Gastrocnemius medialis (tissue), 4 donors: ENCODE measurements around the gene DBF4B.

Experiments used
- POLR2A ChIP-seq, 2 donors: fragments of 450-650 bp; IDR thresholded peaks; one replicate each; pipeline ENCODE4 v1.6.1; 2017; ENCODE audit warnings: antibody characterized with exemption in 2 of 2, mild to moderate bottlenecking in 2 of 2, moderate library complexity in 2 of 2
- TF ChIP-seq, protein P1 (sequence below), 5 experiments: fragments of 450-650 bp in 3 of 5; fragments of 200-600 bp in 2 of 5; sonication (generic) in 2 of 5; IDR thresholded peaks in 4 of 5; conservative IDR thresholded peaks in 1 of 5; 1 replicate in 4 of 5; 2 replicates in 1 of 5; pipeline ENCODE4 v1.5.1; 2016 to 2019; ENCODE audit warnings: antibody characterized with exemption in 5 of 5, mild to moderate bottlenecking in 3 of 5, moderate library complexity in 3 of 5

DNA sequence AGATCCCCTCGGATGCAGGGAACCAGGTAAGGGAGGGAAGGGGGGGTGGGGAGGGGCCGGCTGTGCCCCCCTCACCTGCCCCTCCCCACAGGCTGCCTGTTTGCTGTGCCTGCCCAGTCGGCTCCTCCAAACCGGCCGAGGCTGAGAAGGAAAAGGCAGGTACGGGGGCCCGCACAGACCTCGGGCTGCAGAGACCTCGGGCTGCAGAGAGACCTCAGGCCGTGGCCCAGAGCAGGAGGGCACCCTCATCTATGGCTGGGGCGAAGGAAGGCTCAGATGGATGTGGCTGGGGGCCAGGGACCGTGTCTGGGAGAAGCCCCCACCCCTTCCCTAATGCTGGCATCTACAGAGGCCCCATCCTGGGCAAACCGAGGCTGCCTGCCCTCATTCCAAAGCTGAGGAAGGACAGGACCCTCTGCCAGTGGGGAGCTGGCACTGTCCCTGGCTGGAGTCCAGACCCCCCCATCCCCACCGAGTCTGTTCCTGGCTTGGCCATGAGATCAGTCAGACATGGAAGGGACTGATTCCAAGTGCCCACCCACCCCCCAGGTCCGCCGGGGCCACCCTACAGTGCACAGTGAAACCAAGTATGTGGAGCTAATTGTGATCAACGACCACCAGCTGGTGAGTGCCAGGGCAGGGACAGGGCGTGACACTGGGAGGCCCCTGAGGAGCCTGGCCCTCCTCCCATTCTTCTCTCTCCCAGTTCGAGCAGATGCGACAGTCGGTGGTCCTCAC is 64.0 kb downstream of the DBF4B start:
- TF ChIP-seq, protein P1, sequence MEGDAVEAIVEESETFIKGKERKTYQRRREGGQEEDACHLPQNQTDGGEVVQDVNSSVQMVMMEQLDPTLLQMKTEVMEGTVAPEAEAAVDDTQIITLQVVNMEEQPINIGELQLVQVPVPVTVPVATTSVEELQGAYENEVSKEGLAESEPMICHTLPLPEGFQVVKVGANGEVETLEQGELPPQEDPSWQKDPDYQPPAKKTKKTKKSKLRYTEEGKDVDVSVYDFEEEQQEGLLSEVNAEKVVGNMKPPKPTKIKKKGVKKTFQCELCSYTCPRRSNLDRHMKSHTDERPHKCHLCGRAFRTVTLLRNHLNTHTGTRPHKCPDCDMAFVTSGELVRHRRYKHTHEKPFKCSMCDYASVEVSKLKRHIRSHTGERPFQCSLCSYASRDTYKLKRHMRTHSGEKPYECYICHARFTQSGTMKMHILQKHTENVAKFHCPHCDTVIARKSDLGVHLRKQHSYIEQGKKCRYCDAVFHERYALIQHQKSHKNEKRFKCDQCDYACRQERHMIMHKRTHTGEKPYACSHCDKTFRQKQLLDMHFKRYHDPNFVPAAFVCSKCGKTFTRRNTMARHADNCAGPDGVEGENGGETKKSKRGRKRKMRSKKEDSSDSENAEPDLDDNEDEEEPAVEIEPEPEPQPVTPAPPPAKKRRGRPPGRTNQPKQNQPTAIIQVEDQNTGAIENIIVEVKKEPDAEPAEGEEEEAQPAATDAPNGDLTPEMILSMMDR (IDR thresholded peaks at IDR 0.05 in 4 of 5, conservative IDR thresholded peaks at IDR 0.05 in 1 of 5) = no peak
- TF ChIP-seq POLR2A (IDR thresholded peaks at IDR 0.05) = no peak
